Endothelial cell of umbilical vein (primary cell): ENCODE data around the gene ZNF557. TPM values are rescaled to one million over a fixed set of nuclear protein-coding genes. Genes with fewer than 3 reads are reported as not detected.

Source experiments
- BruUV-seq: library from RNA; stranded (reverse); fragments of 400-500 nt; replicated peaks from 2 replicates; lab custom pipeline; 2021; lab: Mats Ljungman, UMichigan
- CTCF ChIA-PET: fragments of 300-600, 350-600 bp; sonication (Branson Sonifier 250); formaldehyde crosslinking; loops from one replicate; lab custom pipeline; 2021; ENCODE audit warnings: antibody characterized with exemption, inconsistent platforms; lab: Charles Lee
- POLR2A ChIA-PET: fragments of 300-600, 350-600 bp; sonication (Branson Sonifier 250); formaldehyde crosslinking; loops from one replicate; lab custom pipeline; 2021; ENCODE audit warnings: antibody characterized with exemption, inconsistent platforms; lab: Charles Lee
- DNase-seq: peaks from one replicate; pipeline ENCODE4 v3.0.0-alpha.2; 2011; ENCODE audit warnings: low read depth, low spot score
- FAIRE-seq: peaks from 2 replicates; lab custom pipeline; 2011; peaks lifted over from hg19 to GRCh38; lab: Jason Lieb, UNC
- H2AFZ ChIP-seq: 2 replicates; pipeline ENCODE4 v1.6.0; 2012; ENCODE audit warnings: low read depth, low read length, control low read depth, inconsistent platforms
- H3K27ac ChIP-seq: 2 replicates; pipeline ENCODE4 v1.5.1; 2011; ENCODE audit warnings: low read depth, mild to moderate bottlenecking, control low read depth, low read length, moderate library complexity; ENCODE audit not compliant: insufficient read depth
- H3K27me3 ChIP-seq, 2 experiments: 2 replicates each; pipeline versions ENCODE4 v1.6.0 to v1.6.1; 2011; ENCODE audit warnings: low read length in 2 of 2, mixed read lengths in 1 of 2; ENCODE audit not compliant: control insufficient read depth in 2 of 2, insufficient read depth in 2 of 2
- H3K36me3 ChIP-seq, 2 experiments: 2 replicates in 1 of 2; 3 replicates in 1 of 2; pipeline ENCODE4 v1.5.1; 2011; ENCODE audit warnings: low read length in 2 of 2, mild to moderate bottlenecking in 1 of 2, moderate library complexity in 1 of 2; ENCODE audit not compliant: control insufficient read depth in 2 of 2, insufficient read depth in 2 of 2; ENCODE audit errors: extremely low read depth in 1 of 2
- H3K4me1 ChIP-seq: 3 replicates; pipeline ENCODE4 v1.5.1; 2011; ENCODE audit warnings: mild to moderate bottlenecking, low read length; ENCODE audit not compliant: control insufficient read depth, insufficient read depth; ENCODE audit errors: extremely low read depth
- H3K4me2 ChIP-seq: 2 replicates; pipeline ENCODE4 v1.6.1; 2011; ENCODE audit warnings: low read length, control low read depth, mixed read lengths; ENCODE audit not compliant: insufficient read depth
- H3K4me3 ChIP-seq, 3 experiments: fragments of 200-600 bp in 1 of 3; sonication (generic), shearing (Covaris generic) in 1 of 3; replicated peaks in 1 of 3; 2 replicates each; pipeline ENCODE4 v1.5.1; 2011 to 2016; ENCODE audit warnings: control low read depth in 3 of 3, low read length in 3 of 3, mild to moderate bottlenecking in 2 of 3, inconsistent platforms in 1 of 3, low read depth in 1 of 3, moderate library complexity in 1 of 3; ENCODE audit not compliant: insufficient read depth in 1 of 3
- H3K79me2 ChIP-seq: 2 replicates; pipeline ENCODE4 v1.6.0; 2012; ENCODE audit warnings: low read length, inconsistent platforms; ENCODE audit not compliant: control insufficient read depth, insufficient read depth
- H3K9ac ChIP-seq: replicated peaks from 2 replicates; pipeline ENCODE3; 2011; ENCODE audit warnings: low read length, control low read depth; ENCODE audit not compliant: insufficient read depth; ENCODE audit errors: extremely low read depth
- H3K9me1 ChIP-seq: replicated peaks from 3 replicates; pipeline ENCODE4 v1.6.0; 2011; ENCODE audit warnings: mild to moderate bottlenecking, low read length; ENCODE audit not compliant: control insufficient read depth, insufficient read depth; ENCODE audit errors: extremely low read depth
- H3K9me3 ChIP-seq: replicated peaks from 2 replicates; pipeline ENCODE4 v1.5.1; 2012; ENCODE audit warnings: low read length, inconsistent platforms; ENCODE audit not compliant: control insufficient read depth, insufficient read depth
- H4K20me1 ChIP-seq: replicated peaks from 2 replicates; pipeline ENCODE3; 2011; ENCODE audit warnings: mild to moderate bottlenecking, low read length; ENCODE audit not compliant: control insufficient read depth, insufficient read depth; ENCODE audit errors: extremely low read depth
- FOS ChIP-seq: IDR thresholded peaks from 2 replicates; pipeline ENCODE4 v1.6.1; 2011; ENCODE audit warnings: mild to moderate bottlenecking, low read length, moderate library complexity, borderline replicate concordance; ENCODE audit not compliant: insufficient read depth
- GATA2 ChIP-seq: IDR thresholded peaks from 2 replicates; pipeline ENCODE4 v1.7.0; 2011; ENCODE audit warnings: low read depth, mild to moderate bottlenecking, moderate library complexity, mixed read lengths, low read length; ENCODE audit not compliant: insufficient read length, insufficient read depth
- POLR2A ChIP-seq: IDR thresholded peaks from 2 replicates; pipeline ENCODE4 v1.6.1; 2012; ENCODE audit warnings: low read depth, mild to moderate bottlenecking, control low read depth, low read length
- POLR2AphosphoS5 ChIP-seq: IDR thresholded peaks from 2 replicates; pipeline ENCODE4 v1.6.1; 2012; ENCODE audit warnings: low read depth, mild to moderate bottlenecking, control low read depth, low read length, moderate library complexity; ENCODE audit not compliant: insufficient read depth
- dilution Hi-C: fragments of 300-500 bp; cut with MboI; formaldehyde crosslinking; loops from one replicate; pipeline ENCODE4 v1.15.0; 2019; ENCODE audit warnings: low sequenced_read_pairs; ENCODE audit not compliant: extremely low pct_ligation_motif_present
- intact Hi-C: fragments of 100-400 bp; cut with micrococcal nuclease; formaldehyde crosslinking; loops from one replicate; pipeline ENCODE4 v1.10.0; 2022
- polyA plus RNA-seq, 4 experiments: library from polyadenylated mRNA; depleted of rRNA in 3 of 4; stranded (reverse) in 3 of 4; unstranded in 1 of 4; fragments of >200 nt; gene quantifications; 2 replicates each; pipeline versions ENCODE4 v1.2.1 to v1.2.3, GENCODE V29; 2011 to 2012; ENCODE audit warnings: missing spikeins in 1 of 4
- total RNA-seq: library from RNA; stranded (reverse); gene quantifications from 2 replicates; pipeline ENCODE4 v1.2.3, GENCODE V29; 2021
- TF ChIP-seq, protein P1 (sequence below), 2 donors: IDR thresholded peaks; 1 replicate in 1 of 2; 2 replicates in 1 of 2; pipeline ENCODE4 v1.5.1; 2011; ENCODE audit warnings: low read length in 2 of 2, mild to moderate bottlenecking in 2 of 2, moderate library complexity in 2 of 2, control low read depth in 1 of 2, inconsistent platforms in 1 of 2, low read depth in 1 of 2; ENCODE audit not compliant: insufficient read depth in 1 of 2; ENCODE audit errors: extremely low read depth in 1 of 2

The ZNF557 gene
- total and polyA plus RNA-seq, 2 donors (not counting 3 experiments of a cell fraction or from before 2014, with no cell fraction given) = 1.9 to 8.0 TPM

DNA sequence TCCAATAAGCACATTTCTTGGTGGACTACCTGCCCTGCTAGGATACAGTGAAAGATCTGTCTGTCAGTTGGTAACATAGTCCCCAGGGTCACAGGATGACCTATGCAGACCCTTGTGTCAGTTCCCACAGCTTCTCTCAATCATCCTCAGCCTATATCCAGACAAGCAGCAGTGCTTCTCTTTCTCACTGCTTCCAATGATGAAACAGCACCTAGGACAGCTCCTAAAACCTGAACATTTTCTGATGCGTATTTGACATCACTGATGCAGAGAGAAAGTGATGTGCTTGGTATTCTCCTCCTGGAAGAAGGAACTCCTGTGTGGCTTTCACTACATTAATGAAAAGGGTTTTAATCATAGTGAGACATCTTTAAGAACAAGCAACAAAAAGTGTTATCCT lies 43.7 kb downstream of the ZNF557 start:
- peaks cover 0 to 4% of the 10 kb centered on the region in 2 experiments for H3K36me3 ChIP-seq
- FAIRE-seq = no peak
- H3K4me1 ChIP-seq = no peaks in the 10 kb centered on the region
- CTCF ChIA-PET = interaction anchor here (1.0 to 1.8 kb wide), 2 partner anchors 11 to 170 kb away, joined by 3 to 6 read pairs; no protein-coding TSS in a partner anchor
- no peaks in the 10 kb centered on the region for H3K9me3 ChIP-seq
- H3K9ac ChIP-seq = no peak overlapping the region
- H3K4me2 ChIP-seq = no peak overlapping the region
- no peaks in the 10 kb centered on the region for H3K9me1 ChIP-seq
- no peaks in the 10 kb centered on the region for H3K79me2 ChIP-seq
- H3K27ac ChIP-seq = no peak overlapping the region
- dilution Hi-C loops (no loop called here), intact Hi-C loops (no loop called here)
- POLR2A ChIA-PET = no interaction called here
- no peak overlapping the region for H3K4me3 ChIP-seq
- H3K27me3 ChIP-seq = no peaks in the 10 kb centered on the region
- no peak overlapping the region for H2AFZ ChIP-seq
- DNase-seq = no peak
- no peak for TF ChIP-seq POLR2A
- TF ChIP-seq POLR2AphosphoS5 = no peak
- TF ChIP-seq, protein P1, sequence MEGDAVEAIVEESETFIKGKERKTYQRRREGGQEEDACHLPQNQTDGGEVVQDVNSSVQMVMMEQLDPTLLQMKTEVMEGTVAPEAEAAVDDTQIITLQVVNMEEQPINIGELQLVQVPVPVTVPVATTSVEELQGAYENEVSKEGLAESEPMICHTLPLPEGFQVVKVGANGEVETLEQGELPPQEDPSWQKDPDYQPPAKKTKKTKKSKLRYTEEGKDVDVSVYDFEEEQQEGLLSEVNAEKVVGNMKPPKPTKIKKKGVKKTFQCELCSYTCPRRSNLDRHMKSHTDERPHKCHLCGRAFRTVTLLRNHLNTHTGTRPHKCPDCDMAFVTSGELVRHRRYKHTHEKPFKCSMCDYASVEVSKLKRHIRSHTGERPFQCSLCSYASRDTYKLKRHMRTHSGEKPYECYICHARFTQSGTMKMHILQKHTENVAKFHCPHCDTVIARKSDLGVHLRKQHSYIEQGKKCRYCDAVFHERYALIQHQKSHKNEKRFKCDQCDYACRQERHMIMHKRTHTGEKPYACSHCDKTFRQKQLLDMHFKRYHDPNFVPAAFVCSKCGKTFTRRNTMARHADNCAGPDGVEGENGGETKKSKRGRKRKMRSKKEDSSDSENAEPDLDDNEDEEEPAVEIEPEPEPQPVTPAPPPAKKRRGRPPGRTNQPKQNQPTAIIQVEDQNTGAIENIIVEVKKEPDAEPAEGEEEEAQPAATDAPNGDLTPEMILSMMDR (IDR thresholded peaks at IDR 0.05; ENCODE audit: extremely low read depth in 1 of 2, insufficient read depth in 1 of 2, low read depth in 1 of 2, low read length in 2 of 2) = no peak
- no peak for TF ChIP-seq FOS
- no TSS peak for BruUV-seq
- no peaks in the 10 kb centered on the region for H4K20me1 ChIP-seq

DNA sequence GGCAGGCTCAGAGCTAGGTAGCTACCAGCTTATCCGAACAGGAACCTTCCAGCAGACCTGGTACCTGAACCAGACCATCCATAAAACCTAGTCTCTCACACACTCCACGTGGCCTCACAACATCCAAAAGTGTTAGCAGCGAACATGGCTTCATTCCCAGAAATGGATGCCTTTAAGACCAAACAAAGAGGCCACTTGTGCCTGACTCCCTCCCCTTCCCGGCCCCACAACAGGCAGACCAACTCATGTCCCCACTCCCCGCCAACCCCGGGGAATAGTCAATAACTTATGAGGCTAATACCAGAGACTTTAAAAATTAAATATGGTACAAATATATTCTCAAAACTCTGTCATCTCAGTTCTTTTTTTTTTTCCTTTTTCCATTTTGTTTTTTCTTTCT lies 46.2 kb downstream of the ZNF557 start:
- H2AFZ ChIP-seq = no peak overlapping the region
- no peak overlapping the region for H3K27ac ChIP-seq
- intact Hi-C loops = no loop called here
- ChIA-PET POLR2A (no interaction called here), CTCF (interaction anchor here (0.8 to 1.7 kb wide), 4 partner anchors 13 to 78 kb away, joined by 3 to 6 read pairs (median 4); no protein-coding TSS in a partner anchor)
- H3K9ac ChIP-seq = no peak overlapping the region
- dilution Hi-C loops = no loop called here
- peaks cover 0 to 4% of the 10 kb centered on the region in 2 experiments for H3K36me3 ChIP-seq
- H4K20me1 ChIP-seq = no peaks in the 10 kb centered on the region
- H3K4me1 ChIP-seq = peaks cover 6% of the 10 kb centered on the region
- no peak for TF ChIP-seq GATA2
- H3K4me3 ChIP-seq = no peak overlapping the region
- no peaks in the 10 kb centered on the region for H3K79me2 ChIP-seq
- H3K27me3 ChIP-seq = no peaks in the 10 kb centered on the region
- DNase-seq (no peak), FAIRE-seq (no peak)
- no peaks in the 10 kb centered on the region for H3K9me1 ChIP-seq
- BruUV-seq = no TSS peak
- no peaks in the 10 kb centered on the region for H3K9me3 ChIP-seq
- H3K4me2 ChIP-seq = no peak overlapping the region
